H1 (cell line): ENCODE measurements around the gene CDON. TPM values are rescaled to one million over a fixed set of nuclear protein-coding genes. Genes with fewer than 3 reads are reported as not detected.
A peak's percentile ranks its signal among the peaks of the same experiment; 100 is the strongest.

Experiments
- CTCF ChIA-PET: fragments of 300-600 bp; sonication (Branson Sonifier 250); formaldehyde crosslinking; loops from one replicate; lab custom pipeline; 2021; ENCODE audit not compliant: partially characterized antibody; lab: Charles Lee
- POLR2A ChIA-PET: fragments of 300-600 bp; sonication (Branson Sonifier 250); formaldehyde crosslinking; loops from one replicate; lab custom pipeline; 2021; ENCODE audit warnings: inconsistent platforms; ENCODE audit not compliant: partially characterized antibody; lab: Charles Lee
- DNase-seq, 2 experiments: peaks; one replicate each; pipeline versions ENCODE4 v3.0.0 to v3.0.0-alpha.2; 2010 to 2022; ENCODE audit warnings: low spot score in 2 of 2, low read depth in 1 of 2, mixed read lengths in 1 of 2
- FAIRE-seq: peaks from 2 replicates; lab custom pipeline; 2011; peaks lifted over from hg19 to GRCh38; lab: Jason Lieb, UNC
- H2AFZ ChIP-seq: 2 replicates; pipeline ENCODE4 v1.8.1; 2012; ENCODE audit warnings: low read length, inconsistent platforms
- H2AK5ac ChIP-seq: 2 replicates; pipeline ENCODE4 v1.6.1; 2013; ENCODE audit warnings: low read depth, low read length
- H2BK120ac ChIP-seq: replicated peaks from 2 replicates; pipeline ENCODE3; 2013; ENCODE audit warnings: low read depth, low read length, inconsistent platforms
- H2BK12ac ChIP-seq: 2 replicates; pipeline ENCODE4 v1.6.1; 2013; ENCODE audit warnings: low read depth, low read length
- H2BK15ac ChIP-seq: 2 replicates; pipeline ENCODE4 v1.6.1; 2013; ENCODE audit warnings: low read length
- H2BK20ac ChIP-seq: 2 replicates; pipeline ENCODE4 v1.6.1; 2013; ENCODE audit warnings: low read length
- H2BK5ac ChIP-seq: 2 replicates; pipeline ENCODE4 v1.6.1; 2013; ENCODE audit warnings: low read depth, low read length
- H3K14ac ChIP-seq: 2 replicates; pipeline ENCODE4 v1.6.1; 2013; ENCODE audit warnings: inconsistent platforms; ENCODE audit not compliant: insufficient read length
- H3K18ac ChIP-seq: 2 replicates; pipeline ENCODE4 v1.6.1; 2013; ENCODE audit warnings: low read length; ENCODE audit errors: extremely low read depth
- H3K23ac ChIP-seq: 2 replicates; pipeline ENCODE4 v1.6.1; 2013; ENCODE audit warnings: inconsistent platforms; ENCODE audit not compliant: insufficient read length
- H3K23me2 ChIP-seq: 2 replicates; pipeline ENCODE4 v1.6.1; 2013; ENCODE audit warnings: low read depth, low read length
- H3K27ac ChIP-seq: 2 replicates; pipeline ENCODE4 v1.6.1; 2011; ENCODE audit warnings: low read depth, low read length, inconsistent platforms
- H3K27me3 ChIP-seq, 4 experiments: replicated peaks in 1 of 4; 1 replicate in 1 of 4; 2 replicates in 3 of 4; pipeline versions ENCODE4 v1.6.1 to v1.8.1; 2011 to 2013; ENCODE audit warnings: low read length in 3 of 4, mild to moderate bottlenecking in 3 of 4, inconsistent platforms in 2 of 4, mixed read lengths in 2 of 4, moderate library complexity in 1 of 4; ENCODE audit not compliant: control insufficient read depth in 3 of 4, insufficient read depth in 3 of 4; ENCODE audit errors: extremely low read depth in 1 of 4
- H3K36me3 ChIP-seq, 4 experiments: 2 replicates each; pipeline versions ENCODE4 v1.6.1 to v1.8.1; 2011 to 2013; ENCODE audit warnings: mild to moderate bottlenecking in 4 of 4, low read length in 3 of 4, moderate library complexity in 2 of 4, control low read depth in 1 of 4, inconsistent platforms in 1 of 4; ENCODE audit not compliant: insufficient read depth in 4 of 4, control insufficient read depth in 2 of 4
- H3K4ac ChIP-seq: replicated peaks from 2 replicates; pipeline ENCODE3; 2013; ENCODE audit warnings: low read length, low read depth, mixed read lengths, inconsistent platforms; ENCODE audit not compliant: insufficient read length
- H3K4me1 ChIP-seq, 4 experiments: replicated peaks in 1 of 4; 1 replicate in 1 of 4; 2 replicates in 3 of 4; pipeline versions ENCODE4 v1.6.1 to v1.8.1; 2011 to 2013; ENCODE audit warnings: low read length in 3 of 4, inconsistent platforms in 2 of 4, mixed read lengths in 1 of 4; ENCODE audit not compliant: insufficient read depth in 4 of 4, control insufficient read depth in 3 of 4
- H3K4me2 ChIP-seq, 2 experiments: 2 replicates each; pipeline versions ENCODE4 v1.6.1 to v1.8.1; 2011 to 2013; ENCODE audit warnings: low read depth in 2 of 2, low read length in 2 of 2, control low read depth in 1 of 2, inconsistent platforms in 1 of 2, mild to moderate bottlenecking in 1 of 2; ENCODE audit not compliant: insufficient read depth in 1 of 2
- H3K4me3 ChIP-seq, 4 experiments: fragments of 200-600, 300-600 bp in 1 of 4; sonication (generic), shearing (Covaris generic), sonication (Bioruptor Twin) in 1 of 4; 2 replicates each; pipeline versions ENCODE4 v1.5.1 to v1.8.1; 2011 to 2016; ENCODE audit warnings: low read length in 4 of 4, low read depth in 3 of 4, control low read depth in 2 of 4, inconsistent platforms in 2 of 4, mild to moderate bottlenecking in 2 of 4, mixed read lengths in 1 of 4, moderate library complexity in 1 of 4; ENCODE audit not compliant: insufficient read depth in 2 of 4; ENCODE audit errors: extremely low read depth in 1 of 4
- H3K56ac ChIP-seq: replicated peaks from 2 replicates; pipeline ENCODE3; 2013; ENCODE audit warnings: low read depth, mild to moderate bottlenecking, mixed read lengths, low read length, inconsistent platforms; ENCODE audit not compliant: insufficient read length
- H3K79me1 ChIP-seq: 2 replicates; pipeline ENCODE4 v1.6.1; 2013; ENCODE audit warnings: low read depth, low read length, control low read depth
- H3K79me2 ChIP-seq, 2 experiments: 2 replicates each; pipeline versions ENCODE4 v1.6.1 to v1.8.1; 2012 to 2013; ENCODE audit warnings: low read length in 2 of 2, mild to moderate bottlenecking in 2 of 2, inconsistent platforms in 1 of 2; ENCODE audit not compliant: insufficient read depth in 2 of 2, control insufficient read depth in 1 of 2
- H3K9ac ChIP-seq, 4 experiments: replicated peaks in 1 of 4; 1 replicate in 1 of 4; 2 replicates in 3 of 4; pipeline versions ENCODE4 v1.6.1 to v1.8.1; 2011 to 2013; ENCODE audit warnings: low read depth in 3 of 4, low read length in 3 of 4, control low read depth in 2 of 4, mild to moderate bottlenecking in 2 of 4, moderate library complexity in 2 of 4, inconsistent platforms in 1 of 4; ENCODE audit errors: extremely low read depth in 1 of 4
- H3K9me3 ChIP-seq, 2 experiments: 2 replicates each; pipeline versions ENCODE4 v1.6.1 to v1.8.1; 2012 to 2013; ENCODE audit warnings: mild to moderate bottlenecking in 2 of 2, moderate library complexity in 2 of 2, control low read depth in 1 of 2, inconsistent platforms in 1 of 2, low read depth in 1 of 2, low read length in 1 of 2, mixed read lengths in 1 of 2; ENCODE audit not compliant: insufficient read depth in 2 of 2
- H4K20me1 ChIP-seq, 2 experiments: replicated peaks in 1 of 2; 2 replicates each; pipeline versions ENCODE3 to v1.8.1; 2011 to 2013; ENCODE audit warnings: inconsistent platforms in 2 of 2, low read length in 2 of 2, mild to moderate bottlenecking in 1 of 2; ENCODE audit not compliant: insufficient read depth in 2 of 2, control insufficient read depth in 1 of 2
- H4K5ac ChIP-seq: 2 replicates; pipeline ENCODE4 v1.6.1; 2013; ENCODE audit warnings: low read length, low read depth, mixed read lengths, inconsistent platforms; ENCODE audit not compliant: insufficient read length
- H4K8ac ChIP-seq: 2 replicates; pipeline ENCODE4 v1.8.0; 2013; ENCODE audit warnings: mild to moderate bottlenecking, moderate library complexity, low read length, inconsistent platforms; ENCODE audit not compliant: insufficient read depth; ENCODE audit errors: extremely low read depth
- H4K91ac ChIP-seq: replicated peaks from 2 replicates; pipeline ENCODE3; 2013; ENCODE audit warnings: low read length, mixed read lengths, inconsistent platforms; ENCODE audit not compliant: insufficient read length
- BRCA1 ChIP-seq: IDR thresholded peaks from 2 replicates; pipeline ENCODE4 v1.6.1; 2012; ENCODE audit warnings: low read depth, low read length, improper control_type of control experiment
- EZH2 ChIP-seq: fragments of 200-600 bp; sonication (generic); IDR thresholded peaks from 2 replicates; pipeline ENCODE4 v1.7.1; 2012; ENCODE audit warnings: low read depth, mild to moderate bottlenecking, moderate library complexity, low read length, inconsistent platforms; ENCODE audit not compliant: severe bottlenecking
- HDAC2 ChIP-seq, 2 experiments: fragments of 300-600 bp in 1 of 2; sonication (generic) in 1 of 2; IDR thresholded peaks; 2 replicates each; pipeline ENCODE4 v1.6.1; 2011 to 2012; ENCODE audit warnings: low read depth in 2 of 2, low read length in 2 of 2, mild to moderate bottlenecking in 2 of 2, moderate library complexity in 2 of 2, borderline replicate concordance in 1 of 2, inconsistent platforms in 1 of 2
- HDAC6 ChIP-seq: IDR thresholded peaks from one replicate; pipeline ENCODE4 v1.7.1; 2012; ENCODE audit warnings: low read depth, mild to moderate bottlenecking, inconsistent platforms, low read length, moderate library complexity
- JUND ChIP-seq: IDR thresholded peaks from 2 replicates; pipeline ENCODE4 v1.6.1; 2011; ENCODE audit warnings: mild to moderate bottlenecking, improper control_type of control experiment, low read length
- POLR2AphosphoS5 ChIP-seq: IDR thresholded peaks from 2 replicates; pipeline ENCODE4 v1.6.1; 2011; ENCODE audit warnings: low read depth, low read length
- POU5F1 ChIP-seq: IDR thresholded peaks from 2 replicates; pipeline ENCODE4 v1.6.1; 2011; ENCODE audit warnings: low read depth, mild to moderate bottlenecking, low read length, moderate library complexity
- SP2 ChIP-seq: IDR thresholded peaks from 2 replicates; pipeline ENCODE4 v1.6.1; 2012; ENCODE audit warnings: mild to moderate bottlenecking, low read length, inconsistent platforms
- TAF7 ChIP-seq: optimal IDR thresholded peaks from 2 replicates; pipeline ENCODE3; 2011; ENCODE audit warnings: low read depth, mild to moderate bottlenecking, inconsistent platforms, low read length, moderate library complexity, borderline replicate concordance
- TEAD4 ChIP-seq: IDR thresholded peaks from 2 replicates; pipeline ENCODE4 v1.6.1; 2012; ENCODE audit warnings: low read depth, low read length, inconsistent platforms, mixed read lengths
- WGBS, 2 experiments: shearing (Covaris generic) in 1 of 2; methylation state at CpG; one replicate each; pipeline versions ENCODE4 v1.1.6 to v1.1.7; 2013 to 2015; ENCODE audit warnings: low lambda C conversion rate in 2 of 2, mixed read lengths in 2 of 2, inconsistent platforms in 1 of 2, low coverage in 1 of 2, missing lambda C conversion rate in 1 of 2; ENCODE audit not compliant: insufficient replicate concordance in 2 of 2, insufficient coverage in 1 of 2, insufficient read length in 1 of 2; ENCODE audit errors: extremely low coverage in 1 of 2, missing lambda C conversion rate in 1 of 2; 5-methylcytosine and 5-hydroxymethylcytosine counted together
- polyA plus RNA-seq, 7 experiments: library from polyadenylated mRNA; depleted of rRNA in 3 of 7; stranded (reverse) in 5 of 7; unstranded in 2 of 7; fragments of >200 nt in 5 of 7; fragments of 200-250 nt in 2 of 7; gene quantifications; 1 replicate in 5 of 7; 2 replicates in 1 of 7; 4 replicates in 1 of 7; pipeline versions ENCODE4 v1.2.1 to v1.2.3, GENCODE V29; 2011 to 2013; ENCODE audit warnings: missing spikeins in 2 of 7, mixed read lengths in 2 of 7
- total RNA-seq: library from RNA; stranded (reverse); fragmentation: NEBNext Ultra II Directional; extraction: Animal tissue kit (Norgen Biotek cat#: 25700); gene quantifications from 2 replicates; pipeline ENCODE4 v1.2.1, GENCODE V29; 2021
- TF ChIP-seq, protein P1 (sequence below): IDR thresholded peaks from 2 replicates; pipeline ENCODE4 v1.6.1; 2011; ENCODE audit warnings: low read depth, mild to moderate bottlenecking, low read length; ENCODE audit not compliant: insufficient read depth

CDON gene
- total and polyA plus RNA-seq, 2 of the 8 experiments (the other 6 are each of a cell fraction or from before 2014, with no cell fraction given): 11.0 to 32.5 TPM

DNA sequence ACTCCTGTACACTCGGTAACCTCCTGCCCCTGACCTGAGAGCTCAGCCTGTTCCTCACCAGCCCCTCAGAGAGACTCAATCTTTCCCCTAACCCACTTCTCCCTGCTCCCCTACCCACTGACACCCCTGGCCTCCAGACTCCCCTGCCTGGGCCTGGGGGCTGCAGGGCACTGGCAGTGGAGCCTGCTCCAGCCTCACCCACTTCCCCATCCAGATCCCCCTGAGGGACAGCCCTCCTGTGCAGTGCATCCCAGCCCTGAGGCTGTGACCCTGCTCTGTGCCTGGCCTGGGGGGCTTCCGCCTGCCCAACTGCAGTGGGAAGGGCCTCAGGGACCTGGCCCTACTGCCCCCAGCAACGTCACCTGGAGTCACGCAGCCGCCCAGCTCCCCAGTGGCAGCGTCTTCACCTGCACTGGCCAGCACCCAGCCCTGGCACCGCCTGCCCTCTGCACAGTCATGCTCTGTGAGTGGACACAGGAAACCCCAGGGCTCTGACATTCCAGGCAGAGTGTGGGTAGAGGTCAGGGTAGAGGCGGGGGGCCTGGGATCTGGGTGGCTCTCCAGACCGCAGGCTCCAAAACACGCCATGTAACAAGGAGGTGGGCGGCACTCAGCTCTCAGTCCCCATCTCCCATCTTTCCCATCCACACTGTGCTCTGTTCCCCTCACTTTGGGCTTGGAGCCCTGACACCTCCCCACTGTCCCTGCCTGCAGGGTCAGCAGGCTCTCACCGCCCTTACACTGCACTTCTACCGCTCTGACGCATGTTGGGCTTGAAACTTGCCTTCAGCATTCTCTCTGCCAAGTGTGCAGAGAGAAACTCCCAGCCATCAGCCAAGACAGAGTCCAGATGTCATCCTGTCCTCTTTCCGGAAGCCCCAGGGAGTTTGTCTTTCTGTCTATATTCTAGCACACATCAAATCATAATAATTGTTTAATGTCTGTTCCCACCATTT is 111.7 kb downstream of the CDON start:
- H2BK12ac ChIP-seq: no peak overlapping the region
- no peaks in the 10 kb centered on the region for H3K27me3 ChIP-seq
- H2AFZ ChIP-seq: no peak overlapping the region
- DNase-seq: no peak
- H3K4me2 ChIP-seq: no peak overlapping the region
- H3K23ac ChIP-seq: no peak overlapping the region
- POLR2A ChIA-PET: interaction anchor here (1.5 to 1.8 kb wide), 2 partner anchors 9 kb away, joined by 4 to 5 read pairs; no protein-coding TSS in a partner anchor
- no peak overlapping the region for H3K56ac ChIP-seq
- H3K79me2 ChIP-seq: no peaks in the 10 kb centered on the region
- no peak overlapping the region for H2BK120ac ChIP-seq
- no peak overlapping the region for H2AK5ac ChIP-seq
- H2BK20ac ChIP-seq: no peak overlapping the region
- CTCF ChIA-PET: interaction anchor here (0.6 to 3.8 kb wide), 5 partner anchors 8 to 580 kb away, joined by 3 to 31 read pairs (median 4); no protein-coding TSS in a partner anchor
- H4K91ac ChIP-seq: peak overlapping the region; percentile 10
- no peak for FAIRE-seq
- no peak overlapping the region for H3K4ac ChIP-seq
- H3K79me1 ChIP-seq: no peaks in the 10 kb centered on the region
- H3K4me1 ChIP-seq: peaks cover 0 to 2% (median 0%) of the 10 kb centered on the region in 4 experiments; a peak in 3 of 7 replicates
- peak overlapping the region; percentile 37; the same call in 1 of the 2 replicates for H2BK5ac ChIP-seq
- H3K27ac ChIP-seq: no peak overlapping the region
- no peak overlapping the region for H3K9ac ChIP-seq
- H4K5ac ChIP-seq: no peak overlapping the region
- no peak overlapping the region for H3K4me3 ChIP-seq
- no peaks in the 10 kb centered on the region for H3K9me3 ChIP-seq
- H3K14ac ChIP-seq: no peak overlapping the region
- peak overlapping the region; percentile 15 for H4K8ac ChIP-seq
- no peaks in the 10 kb centered on the region for H4K20me1 ChIP-seq
- no peaks in the 10 kb centered on the region; a peak in 1 of 8 replicates for H3K36me3 ChIP-seq
- no peaks in the 10 kb centered on the region for H3K23me2 ChIP-seq
- no peak overlapping the region for H2BK15ac ChIP-seq
- H3K18ac ChIP-seq: no peak overlapping the region
- 91% methylated on average over 11 of the region's 15 CpGs; no CpG with 5 or more reads in 1 of the 2 experiments for WGBS, 2 experiments
- no peak for TF ChIP-seq EZH2
- no peak for TF ChIP-seq SP2
- TF ChIP-seq BRCA1: no peak
- TF ChIP-seq POLR2AphosphoS5: no peak
- TF ChIP-seq TAF7: no peak
- TF ChIP-seq HDAC6: no peak
- TF ChIP-seq JUND: no peak
- TF ChIP-seq HDAC2 (IDR thresholded peaks at IDR 0.05; ENCODE audit: borderline replicate concordance in 1 of 2, low read depth in 2 of 2, low read length in 2 of 2): no peak
- no peak for TF ChIP-seq TEAD4
- TF ChIP-seq, protein P1, sequence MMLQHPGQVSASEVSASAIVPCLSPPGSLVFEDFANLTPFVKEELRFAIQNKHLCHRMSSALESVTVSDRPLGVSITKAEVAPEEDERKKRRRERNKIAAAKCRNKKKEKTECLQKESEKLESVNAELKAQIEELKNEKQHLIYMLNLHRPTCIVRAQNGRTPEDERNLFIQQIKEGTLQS: no peak
- no peak for TF ChIP-seq POU5F1
